NT2/D1 (cell line): ENCODE data around the gene FLRT2.

Source experiments
- DNase-seq: peaks from one replicate; pipeline ENCODE4 v3.0.0-alpha.2; 2011; ENCODE audit warnings: low read depth, low spot score
- H3K27me3 ChIP-seq: 2 replicates; pipeline ENCODE4 v1.6.0; 2011; ENCODE audit warnings: mild to moderate bottlenecking; ENCODE audit not compliant: insufficient read length, insufficient read depth
- H3K36me3 ChIP-seq: 2 replicates; pipeline ENCODE4 v1.6.1; 2011; ENCODE audit warnings: mild to moderate bottlenecking, low read length, mixed read lengths; ENCODE audit not compliant: insufficient read depth, insufficient read length
- H3K4me1 ChIP-seq: 2 replicates; pipeline ENCODE4 v1.5.1; 2011; ENCODE audit not compliant: insufficient read depth, insufficient read length
- H3K4me3 ChIP-seq: 2 replicates; pipeline ENCODE4 v1.5.1; 2011; ENCODE audit warnings: low read depth; ENCODE audit not compliant: insufficient read length
- H3K9ac ChIP-seq: 2 replicates; pipeline ENCODE4 v1.6.0; 2011; ENCODE audit warnings: low read depth; ENCODE audit not compliant: insufficient read length
- H3K9me3 ChIP-seq: 2 replicates; pipeline ENCODE4 v1.5.1; 2011; ENCODE audit warnings: mild to moderate bottlenecking, low read length; ENCODE audit not compliant: insufficient read depth
- SUZ12 ChIP-seq: IDR thresholded peaks from 2 replicates; pipeline ENCODE4 v1.6.1; 2011; ENCODE audit not compliant: insufficient read length, insufficient read depth; ENCODE audit errors: extremely low read depth
- YY1 ChIP-seq: IDR thresholded peaks from 2 replicates; pipeline ENCODE4 v1.6.1; 2011; ENCODE audit not compliant: insufficient read length, insufficient read depth
- ZNF274 ChIP-seq: IDR thresholded peaks from 2 replicates; pipeline ENCODE4 v1.6.1; 2011; ENCODE audit warnings: mild to moderate bottlenecking, low read depth, low read length

The FLRT2 gene

GRCh38 chr14:85601246-85601645, 71.3 kb downstream of the FLRT2 start:
- no peak for TF ChIP-seq ZNF274
- TF ChIP-seq SUZ12, result no peak
- TF ChIP-seq YY1, result no peak
- H3K27me3 ChIP-seq, result no peaks in the 10 kb centered on the region
- H3K4me1 ChIP-seq, result no peaks in the 10 kb centered on the region
- DNase-seq, result no peak
- no peak overlapping the region for H3K4me3 ChIP-seq
- H3K9ac ChIP-seq, result no peak overlapping the region
- no peaks in the 10 kb centered on the region; the same call in 1 of the 2 replicates for H3K9me3 ChIP-seq
- H3K36me3 ChIP-seq, result peaks cover 3% of the 10 kb centered on the region

- no peak for DNase-seq
- Histone ChIP-seq H3K36me3 (peaks cover 3% of the 10 kb centered on the region), H3K4me1 (no peaks in the 10 kb centered on the region), H3K9ac (no peak overlapping the region), H3K4me3 (no peak overlapping the region), H3K27me3 (no peaks in the 10 kb centered on the region), H3K9me3 (no peaks in the 10 kb centered on the region; the same call in 1 of the 2 replicates)
- TF ChIP-seq SUZ12, result no peak
- TF ChIP-seq ZNF274, result no peak
- TF ChIP-seq YY1, result no peak
Observed at GRCh38 chr14:85601690-85602089, 71.7 kb downstream of the FLRT2 start.

DNA sequence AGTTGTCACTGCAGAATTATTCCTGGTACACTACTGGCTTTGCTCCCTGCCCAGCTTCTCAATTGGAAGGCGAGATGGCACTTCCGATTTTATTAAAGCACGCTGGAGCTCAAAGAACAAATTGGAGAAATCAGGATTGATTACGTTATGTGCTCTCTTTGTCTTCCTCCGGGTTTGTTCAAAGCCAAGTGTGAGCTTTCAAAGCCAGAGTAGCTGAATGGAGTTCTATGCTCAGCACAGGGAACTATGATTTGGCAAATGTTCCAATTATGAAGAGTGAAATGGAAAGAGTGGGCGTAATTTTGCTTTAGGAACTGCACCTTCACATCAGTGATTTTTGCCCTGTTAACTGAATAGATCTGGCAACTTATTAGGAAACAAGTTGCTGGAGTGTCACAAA, 72.4 kb downstream of the FLRT2 start:
- no peak for TF ChIP-seq SUZ12
- TF ChIP-seq ZNF274, result no peak
- TF ChIP-seq YY1, result no peak
- H3K4me3 ChIP-seq, result no peak overlapping the region
- no peaks in the 10 kb centered on the region; the same call in 1 of the 2 replicates for H3K9me3 ChIP-seq

GRCh38 chr14:85604021-85604420, 74.1 kb downstream of the FLRT2 start:
- H3K9ac ChIP-seq, result no peak overlapping the region

More for the DNA sequence above, 72.4 kb downstream of the FLRT2 start:
- H3K4me1 ChIP-seq, result no peaks in the 10 kb centered on the region
- no peak for DNase-seq
- H3K9ac ChIP-seq, result no peak overlapping the region
- peaks cover 3% of the 10 kb centered on the region for H3K36me3 ChIP-seq
- no peaks in the 10 kb centered on the region for H3K27me3 ChIP-seq

DNA sequence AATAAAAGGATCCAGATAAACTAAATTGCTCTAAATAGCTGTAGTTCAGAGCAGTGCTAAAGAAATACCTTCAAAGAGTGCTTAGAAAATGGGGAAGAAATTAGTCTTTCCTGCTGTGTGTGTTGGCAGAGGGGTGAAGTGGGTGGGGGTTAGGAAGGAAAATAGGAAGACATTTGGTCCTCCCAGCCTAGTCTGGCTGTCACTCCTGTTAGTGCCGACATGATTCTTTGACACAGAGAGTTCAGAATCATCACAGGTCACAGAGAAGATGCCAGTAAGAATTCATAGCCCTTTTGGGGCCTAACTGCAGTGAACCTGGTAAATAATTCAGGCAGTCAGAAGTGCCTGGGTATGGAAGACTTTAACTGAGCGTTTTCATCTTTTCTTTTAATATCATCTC, 74.8 kb downstream of the FLRT2 start:
- TF ChIP-seq YY1, result no peak
- TF ChIP-seq ZNF274, result no peak
- TF ChIP-seq SUZ12, result no peak
- H3K27me3 ChIP-seq, result no peaks in the 10 kb centered on the region
- no peak overlapping the region for H3K9ac ChIP-seq
- no peaks in the 10 kb centered on the region for H3K4me1 ChIP-seq
- DNase-seq, result no peak
- H3K9me3 ChIP-seq, result no peaks in the 10 kb centered on the region; the same call in 1 of the 2 replicates
- H3K4me3 ChIP-seq, result no peak overlapping the region
- peaks cover 7% of the 10 kb centered on the region for H3K36me3 ChIP-seq

More at GRCh38 chr14:85604021-85604420, 74.1 kb downstream of the FLRT2 start:
- Histone ChIP-seq H3K4me3 (no peak overlapping the region), H3K4me1 (no peaks in the 10 kb centered on the region), H3K9me3 (no peaks in the 10 kb centered on the region; the same call in 1 of the 2 replicates), H3K36me3 (peaks cover 6% of the 10 kb centered on the region), H3K27me3 (no peaks in the 10 kb centered on the region)
- no peak for TF ChIP-seq YY1
- TF ChIP-seq SUZ12, result no peak
- TF ChIP-seq ZNF274, result no peak
- no peak for DNase-seq

GRCh38 chr14:85607651-85608081, 77.7 kb downstream of the FLRT2 start:
- no peak overlapping the region for H3K4me3 ChIP-seq
- no peak overlapping the region for H3K9ac ChIP-seq
- H3K4me1 ChIP-seq, result no peaks in the 10 kb centered on the region
- TF ChIP-seq SUZ12, result no peak
- no peak for TF ChIP-seq YY1
- TF ChIP-seq ZNF274, result no peak
- DNase-seq, result no peak
- no peaks in the 10 kb centered on the region for H3K27me3 ChIP-seq
- peaks cover 7% of the 10 kb centered on the region for H3K36me3 ChIP-seq
- no peaks in the 10 kb centered on the region; the same call in 1 of the 2 replicates for H3K9me3 ChIP-seq

DNA sequence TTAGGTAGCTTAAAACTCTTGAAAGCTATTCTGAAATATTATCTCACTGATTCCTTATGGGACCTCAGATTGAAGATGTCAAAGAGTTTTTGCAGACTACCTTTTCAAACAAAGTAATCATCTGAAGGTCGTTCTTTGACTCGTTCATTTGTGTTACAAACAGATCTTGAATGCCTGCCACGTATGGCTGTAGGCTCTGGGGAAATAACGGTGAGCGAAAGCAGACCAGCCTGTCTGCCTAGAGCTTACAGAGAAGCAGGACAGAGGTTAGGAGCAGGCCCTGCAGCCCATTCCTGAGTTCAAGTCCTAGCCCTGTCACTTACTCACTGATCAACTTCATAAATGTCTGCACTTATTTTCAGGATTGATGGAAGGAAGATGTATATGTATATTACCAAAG, 83.6 kb downstream of the FLRT2 start:
- no peak overlapping the region for H3K9ac ChIP-seq
- no peaks in the 10 kb centered on the region for H3K27me3 ChIP-seq
- no peaks in the 10 kb centered on the region for H3K4me1 ChIP-seq
- H3K36me3 ChIP-seq, result peaks cover 4% of the 10 kb centered on the region
- no peak for DNase-seq
- TF ChIP-seq YY1, result no peak
- no peak for TF ChIP-seq SUZ12
- TF ChIP-seq ZNF274, result no peak
- H3K4me3 ChIP-seq, result no peak overlapping the region
- H3K9me3 ChIP-seq, result no peaks in the 10 kb centered on the region
